ENCODE results near the gene FAM89B.

DNA sequence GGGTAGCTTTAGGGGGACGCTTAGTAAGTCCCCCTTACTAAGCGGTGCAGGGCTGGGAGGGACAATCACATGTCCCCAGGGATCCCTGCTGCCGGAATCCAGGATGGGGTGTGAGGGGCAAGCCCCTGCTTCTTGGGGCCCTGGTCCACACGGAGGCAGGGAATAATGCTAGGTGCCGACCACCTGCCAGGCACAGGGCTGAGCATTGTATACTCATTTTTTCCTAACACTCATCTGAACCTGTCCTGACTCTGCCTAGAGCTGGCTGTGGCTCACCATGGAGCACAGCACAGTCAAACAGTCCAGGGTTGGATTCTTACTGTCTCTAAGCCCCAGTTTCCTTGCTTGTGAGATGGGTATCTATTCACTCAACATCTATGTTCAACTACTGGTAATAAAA lies 12.8 kb upstream of the FAM89B start:
- TF ChIP-seq, protein P1, sequence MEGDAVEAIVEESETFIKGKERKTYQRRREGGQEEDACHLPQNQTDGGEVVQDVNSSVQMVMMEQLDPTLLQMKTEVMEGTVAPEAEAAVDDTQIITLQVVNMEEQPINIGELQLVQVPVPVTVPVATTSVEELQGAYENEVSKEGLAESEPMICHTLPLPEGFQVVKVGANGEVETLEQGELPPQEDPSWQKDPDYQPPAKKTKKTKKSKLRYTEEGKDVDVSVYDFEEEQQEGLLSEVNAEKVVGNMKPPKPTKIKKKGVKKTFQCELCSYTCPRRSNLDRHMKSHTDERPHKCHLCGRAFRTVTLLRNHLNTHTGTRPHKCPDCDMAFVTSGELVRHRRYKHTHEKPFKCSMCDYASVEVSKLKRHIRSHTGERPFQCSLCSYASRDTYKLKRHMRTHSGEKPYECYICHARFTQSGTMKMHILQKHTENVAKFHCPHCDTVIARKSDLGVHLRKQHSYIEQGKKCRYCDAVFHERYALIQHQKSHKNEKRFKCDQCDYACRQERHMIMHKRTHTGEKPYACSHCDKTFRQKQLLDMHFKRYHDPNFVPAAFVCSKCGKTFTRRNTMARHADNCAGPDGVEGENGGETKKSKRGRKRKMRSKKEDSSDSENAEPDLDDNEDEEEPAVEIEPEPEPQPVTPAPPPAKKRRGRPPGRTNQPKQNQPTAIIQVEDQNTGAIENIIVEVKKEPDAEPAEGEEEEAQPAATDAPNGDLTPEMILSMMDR (IDR thresholded peaks at IDR 0.05; ENCODE audit: low read depth, low read length), result no peak
- TF ChIP-seq POLR2A (IDR thresholded peaks at IDR 0.05; ENCODE audit: extremely low read depth, insufficient read length) (no peak), MYC (IDR thresholded peaks at IDR 0.05; ENCODE audit: low read depth, low read length) (no peak)
- TF ChIP-seq, protein P2, sequence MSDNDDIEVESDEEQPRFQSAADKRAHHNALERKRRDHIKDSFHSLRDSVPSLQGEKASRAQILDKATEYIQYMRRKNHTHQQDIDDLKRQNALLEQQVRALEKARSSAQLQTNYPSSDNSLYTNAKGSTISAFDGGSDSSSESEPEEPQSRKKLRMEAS (IDR thresholded peaks at IDR 0.05; ENCODE audit: low read depth, low read length), result no peak

Data from NB4 (cell line).